ENCODE results near the gene FOXK2. TPM values are rescaled to one million over a fixed set of nuclear protein-coding genes. Genes with fewer than 3 reads are reported as not detected.
"Not testable (repeated sequence)": the region's sequence is repeated elsewhere in the genome, so short reads cannot be mapped to it uniquely, and the experiment has no call there.

Gene FOXK2
- total RNA-seq, 1 experiment from 2014 or later = 107 TPM

GRCh38 chr17:82577300-82577699 lies 57.8 kb downstream of the FOXK2 start:
- BruUV-seq (replicated peaks) = no TSS peak
- CTCF ChIA-PET = no interaction called here
- POLR2A ChIA-PET (ENCODE audit: low non-redundant PET) = no interaction called here
- no peaks in the 10 kb centered on the region for H3K4me1 ChIP-seq (ENCODE audit: insufficient read depth, low read length, poor library complexity, severe bottlenecking)
- no peak overlapping the region for H3K4me3 ChIP-seq (ENCODE audit: low read depth, low read length, poor library complexity, severe bottlenecking)
- H3K36me3 ChIP-seq (ENCODE audit: insufficient read depth, low read length, poor library complexity, severe bottlenecking) = peaks cover 54% of the 10 kb centered on the region
- TF ChIP-seq, protein P1, sequence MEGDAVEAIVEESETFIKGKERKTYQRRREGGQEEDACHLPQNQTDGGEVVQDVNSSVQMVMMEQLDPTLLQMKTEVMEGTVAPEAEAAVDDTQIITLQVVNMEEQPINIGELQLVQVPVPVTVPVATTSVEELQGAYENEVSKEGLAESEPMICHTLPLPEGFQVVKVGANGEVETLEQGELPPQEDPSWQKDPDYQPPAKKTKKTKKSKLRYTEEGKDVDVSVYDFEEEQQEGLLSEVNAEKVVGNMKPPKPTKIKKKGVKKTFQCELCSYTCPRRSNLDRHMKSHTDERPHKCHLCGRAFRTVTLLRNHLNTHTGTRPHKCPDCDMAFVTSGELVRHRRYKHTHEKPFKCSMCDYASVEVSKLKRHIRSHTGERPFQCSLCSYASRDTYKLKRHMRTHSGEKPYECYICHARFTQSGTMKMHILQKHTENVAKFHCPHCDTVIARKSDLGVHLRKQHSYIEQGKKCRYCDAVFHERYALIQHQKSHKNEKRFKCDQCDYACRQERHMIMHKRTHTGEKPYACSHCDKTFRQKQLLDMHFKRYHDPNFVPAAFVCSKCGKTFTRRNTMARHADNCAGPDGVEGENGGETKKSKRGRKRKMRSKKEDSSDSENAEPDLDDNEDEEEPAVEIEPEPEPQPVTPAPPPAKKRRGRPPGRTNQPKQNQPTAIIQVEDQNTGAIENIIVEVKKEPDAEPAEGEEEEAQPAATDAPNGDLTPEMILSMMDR (conservative IDR thresholded peaks at IDR 0.05; ENCODE audit: low read depth, low read length) = no peak
- no peak for TF ChIP-seq EZH2 (IDR thresholded peaks at IDR 0.05; ENCODE audit: borderline replicate concordance, low read depth, low read length, poor library complexity, severe bottlenecking)
- no peak overlapping the region for H3K27ac ChIP-seq (ENCODE audit: low read depth, low read length, poor library complexity, severe bottlenecking)
- DNase-seq (ENCODE audit: low spot score) = no peak
- no peaks in the 10 kb centered on the region for H3K27me3 ChIP-seq (replicated peaks; ENCODE audit: insufficient read depth, low read depth, low read length, poor library complexity)
- no peaks in the 10 kb centered on the region for H3K9me3 ChIP-seq (ENCODE audit: low read depth, low read length, poor library complexity, severe bottlenecking)
- intact Hi-C loops (cut with micrococcal nuclease; ENCODE audit: unreplicated experiment) = no loop called here

DNA sequence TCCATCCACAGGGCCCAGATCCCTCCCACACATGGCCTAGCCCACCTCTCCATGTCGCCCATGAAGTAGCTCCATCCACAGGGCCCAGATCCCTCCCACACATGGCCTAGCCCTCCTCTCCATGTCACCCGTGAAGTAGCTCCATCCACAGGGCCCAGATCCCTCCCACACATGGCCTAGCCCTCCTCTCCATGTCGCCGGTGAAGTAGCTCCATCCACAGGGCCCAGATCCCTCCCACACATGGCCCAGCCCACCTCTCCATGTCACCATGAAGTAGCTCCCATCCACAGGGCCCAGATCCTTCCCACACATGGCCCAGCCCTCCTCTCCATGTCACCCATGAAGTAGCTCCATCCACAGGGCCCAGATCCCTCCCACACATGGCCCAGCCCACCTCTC lies 60.4 kb downstream of the FOXK2 start:
- not testable (repeated sequence) for BruUV-seq (replicated peaks)

GRCh38 chr17:82582213-82582612 lies 62.7 kb downstream of the FOXK2 start:
- H3K4me3 ChIP-seq (ENCODE audit: low read depth, low read length, poor library complexity, severe bottlenecking) = no peak overlapping the region
- BruUV-seq (replicated peaks) = no TSS peak
- H3K9me3 ChIP-seq (ENCODE audit: low read depth, low read length, poor library complexity, severe bottlenecking) = no peaks in the 10 kb centered on the region
- no peak for DNase-seq (ENCODE audit: low spot score)
- CTCF ChIA-PET = no interaction called here
- POLR2A ChIA-PET (ENCODE audit: low non-redundant PET) = no interaction called here
- no peaks in the 10 kb centered on the region for H3K4me1 ChIP-seq (ENCODE audit: insufficient read depth, low read length, poor library complexity, severe bottlenecking)
- no peaks in the 10 kb centered on the region for H3K27me3 ChIP-seq (replicated peaks; ENCODE audit: insufficient read depth, low read depth, low read length, poor library complexity)
- intact Hi-C loops (cut with micrococcal nuclease; ENCODE audit: unreplicated experiment) = no loop called here
- H3K36me3 ChIP-seq (ENCODE audit: insufficient read depth, low read length, poor library complexity, severe bottlenecking) = peaks cover 57% of the 10 kb centered on the region
- peak overlapping the region; percentile 50 for H3K27ac ChIP-seq (ENCODE audit: low read depth, low read length, poor library complexity, severe bottlenecking)
- TF ChIP-seq, protein P1 (conservative IDR thresholded peaks at IDR 0.05; ENCODE audit: low read depth, low read length) = no peak
- no peak for TF ChIP-seq EZH2 (IDR thresholded peaks at IDR 0.05; ENCODE audit: borderline replicate concordance, low read depth, low read length, poor library complexity, severe bottlenecking)

More for the DNA sequence above, 60.4 kb downstream of the FOXK2 start:
- intact Hi-C loops (cut with micrococcal nuclease; ENCODE audit: unreplicated experiment); H3K27me3 ChIP-seq (replicated peaks; ENCODE audit: insufficient read depth, low read depth, low read length, poor library complexity); DNase-seq (ENCODE audit: low spot score); H3K27ac ChIP-seq (ENCODE audit: low read depth, low read length, poor library complexity, severe bottlenecking); H3K4me3 ChIP-seq (ENCODE audit: low read depth, low read length, poor library complexity, severe bottlenecking); H3K9me3 ChIP-seq (ENCODE audit: low read depth, low read length, poor library complexity, severe bottlenecking); H3K4me1 ChIP-seq (ENCODE audit: insufficient read depth, low read length, poor library complexity, severe bottlenecking); CTCF ChIA-PET: not testable (repeated sequence)
- H3K36me3 ChIP-seq (ENCODE audit: insufficient read depth, low read length, poor library complexity, severe bottlenecking) = peaks cover 57% of the 10 kb centered on the region
- POLR2A ChIA-PET (ENCODE audit: low non-redundant PET) = interaction anchor here (0.5 kb wide), 1 partner anchor 221 kb away, joined by 4 read pairs; no protein-coding TSS in a partner anchor

DNA sequence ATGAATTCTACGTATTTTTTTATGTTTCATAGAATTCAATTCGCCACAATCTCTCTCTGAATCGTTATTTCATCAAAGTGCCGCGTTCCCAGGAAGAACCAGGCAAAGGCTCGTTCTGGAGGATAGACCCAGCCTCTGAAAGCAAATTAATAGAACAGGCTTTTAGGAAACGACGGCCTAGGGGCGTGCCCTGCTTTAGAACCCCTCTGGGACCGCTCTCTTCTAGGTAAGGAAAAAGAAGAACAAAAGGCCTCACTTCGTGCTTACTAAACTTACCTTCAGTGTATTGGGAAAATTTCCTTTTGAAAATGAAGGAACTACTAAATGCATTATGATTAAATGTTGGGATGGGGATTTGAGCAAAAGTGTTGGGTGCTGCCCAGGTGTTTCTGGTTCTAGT lies 63.2 kb downstream of the FOXK2 start:
- ChIA-PET CTCF (no interaction called here), POLR2A (ENCODE audit: low non-redundant PET) (no interaction called here)
- Histone ChIP-seq H3K4me3 (ENCODE audit: low read depth, low read length, poor library complexity, severe bottlenecking) (no peak overlapping the region), H3K9me3 (ENCODE audit: low read depth, low read length, poor library complexity, severe bottlenecking) (no peaks in the 10 kb centered on the region), H3K27me3 (replicated peaks; ENCODE audit: insufficient read depth, low read depth, low read length, poor library complexity) (no peaks in the 10 kb centered on the region), H3K27ac (ENCODE audit: low read depth, low read length, poor library complexity, severe bottlenecking) (no peak overlapping the region), H3K4me1 (ENCODE audit: insufficient read depth, low read length, poor library complexity, severe bottlenecking) (no peaks in the 10 kb centered on the region), H3K36me3 (ENCODE audit: insufficient read depth, low read length, poor library complexity, severe bottlenecking) (peaks cover 58% of the 10 kb centered on the region)
- TF ChIP-seq, protein P1 (conservative IDR thresholded peaks at IDR 0.05; ENCODE audit: low read depth, low read length) = no peak
- no peak for TF ChIP-seq EZH2 (IDR thresholded peaks at IDR 0.05; ENCODE audit: borderline replicate concordance, low read depth, low read length, poor library complexity, severe bottlenecking)
- no TSS peak for BruUV-seq (replicated peaks)
- DNase-seq (ENCODE audit: low spot score) = no peak
- intact Hi-C loops (cut with micrococcal nuclease; ENCODE audit: unreplicated experiment) = no loop called here
